ENCODE data around the gene NADSYN1.

Gene NADSYN1

GRCh38 chr11:71448257-71449171, 4.5 kb upstream of the NADSYN1 start, which contains the start of gene DHCR7:
Gene DHCR7, minus strand, starts transcription at chr11:71448393. Its CDS starts 3,441 bp downstream, at chr11:71444952.
- no peak; the same call in 1 of the 2 replicates for TF ChIP-seq CTCF (conservative IDR thresholded peaks at IDR 0.05)
- peak within 1 kb of the TSS; percentile 98 for H3K27ac ChIP-seq

GRCh38 chr11:71449596-71449995, 3.4 kb upstream of the NADSYN1 start:
- H3K27ac ChIP-seq: peak overlapping the region; percentile 98
- TF ChIP-seq CTCF (conservative IDR thresholded peaks at IDR 0.05): no peak

DNA sequence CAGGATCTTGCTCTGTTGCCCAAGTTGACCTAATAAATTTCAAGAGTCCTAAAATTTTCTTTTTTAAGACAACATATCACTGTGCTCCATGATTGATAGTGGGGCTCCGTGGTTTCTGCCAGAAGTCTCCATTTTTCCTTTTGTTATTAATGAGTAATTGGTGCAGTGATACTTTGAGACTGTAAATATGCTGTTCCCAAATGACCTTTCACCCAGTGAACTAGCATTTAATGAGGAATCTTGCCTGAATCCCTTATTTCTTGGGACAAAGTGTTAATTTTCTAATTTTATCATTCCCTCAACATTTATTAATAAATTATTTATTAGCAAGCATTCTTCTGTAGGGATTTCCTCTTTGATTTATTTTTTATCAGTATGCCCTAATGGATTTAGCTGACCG, 2.5 kb upstream of the NADSYN1 start:
- TF ChIP-seq CTCF (conservative IDR thresholded peaks at IDR 0.05): no peak
- peak overlapping the region; percentile 98 for H3K27ac ChIP-seq

GRCh38 chr11:71450939-71451338, 2.1 kb upstream of the NADSYN1 start:
- peak overlapping the region; percentile 98 for H3K27ac ChIP-seq
- no peak for TF ChIP-seq CTCF (conservative IDR thresholded peaks at IDR 0.05)

DNA sequence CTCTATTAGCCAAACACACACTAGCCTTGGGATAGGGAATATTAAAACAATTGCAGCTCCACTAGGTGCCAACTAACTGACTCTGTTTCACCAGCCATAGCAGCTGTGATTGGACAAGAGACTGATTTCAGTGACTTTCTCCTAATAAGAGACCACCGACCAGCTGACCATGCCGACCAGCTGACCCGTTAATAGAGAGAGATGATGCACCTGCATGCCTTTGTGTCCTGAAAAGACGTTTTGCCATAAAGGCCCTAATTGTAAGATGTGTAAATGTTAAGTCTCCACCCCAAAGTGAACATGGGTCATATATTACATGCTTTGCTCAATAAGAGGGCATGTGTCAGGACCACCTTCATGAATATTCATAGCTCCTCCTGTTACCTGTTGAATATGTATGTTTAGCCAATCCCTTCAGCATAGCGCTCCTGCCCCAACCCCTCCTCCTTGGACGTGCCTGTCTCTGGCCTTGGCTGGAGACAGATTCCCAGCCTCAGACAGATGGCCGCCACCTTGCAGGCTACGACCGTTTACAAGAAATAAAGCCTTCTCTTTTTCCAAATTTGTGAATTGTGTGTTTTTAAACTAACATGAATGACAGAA, 1.3 kb upstream of the NADSYN1 start:
- peak overlapping the region; percentile 98 for H3K27ac ChIP-seq
- no peak for TF ChIP-seq CTCF (conservative IDR thresholded peaks at IDR 0.05)

GRCh38 chr11:71452199-71453036, 585 bp upstream of the NADSYN1 start:
- peak overlapping the region; percentile 98 for H3K27ac ChIP-seq
- TF ChIP-seq CTCF (conservative IDR thresholded peaks at IDR 0.05): no peak

- H3K27ac ChIP-seq: peak overlapping the region; percentile 98; the same call in 1 of the 2 replicates
Measured at GRCh38 chr11:71453918-71454304, 908 bp downstream of the NADSYN1 start.

More at GRCh38 chr11:71453918-71454304, 908 bp downstream of the NADSYN1 start:
- TF ChIP-seq CTCF (conservative IDR thresholded peaks at IDR 0.05): no peak
